ENCODE measurements around the gene SECISBP2. TPM values are rescaled to one million over a fixed set of nuclear protein-coding genes. Genes with fewer than 3 reads are reported as not detected.

SECISBP2 gene
- polyA plus RNA-seq, 2 of the 4 experiments (the other 2 are of a cell fraction), result 16.3 to 43.4 TPM

GRCh38 chr9:89366711-89367110 is 48.4 kb downstream of the SECISBP2 start (continued):
- TF ChIP-seq HMGXB4 (CRISPR knock-in tag; IDR thresholded peaks at IDR 0.05; ENCODE audit: borderline replicate concordance), result no peak

- CTCF ChIA-PET, result interaction anchor here (1.9 kb wide), 1 partner anchor 182 kb away, joined by 6 read pairs; no protein-coding TSS in a partner anchor
These were observed 49.0 kb downstream of the SECISBP2 start for GRCh38 chr9:89367281-89367680.

More at GRCh38 chr9:89367281-89367680, 49.0 kb downstream of the SECISBP2 start:
- peak; percentile 3 to 6; a peak in 2 of 6 replicates for ATAC-seq
- H3K9me3 ChIP-seq, result no peaks in the 10 kb centered on the region
- FAIRE-seq, result no peak
- H3K27ac ChIP-seq, result no peak overlapping the region
- no peak for DNase-seq (ENCODE audit: low read depth in 1 of 2, low spot score in 1 of 2)
- H3K4me2 ChIP-seq, result no peak overlapping the region
- TF ChIP-seq, protein P1, sequence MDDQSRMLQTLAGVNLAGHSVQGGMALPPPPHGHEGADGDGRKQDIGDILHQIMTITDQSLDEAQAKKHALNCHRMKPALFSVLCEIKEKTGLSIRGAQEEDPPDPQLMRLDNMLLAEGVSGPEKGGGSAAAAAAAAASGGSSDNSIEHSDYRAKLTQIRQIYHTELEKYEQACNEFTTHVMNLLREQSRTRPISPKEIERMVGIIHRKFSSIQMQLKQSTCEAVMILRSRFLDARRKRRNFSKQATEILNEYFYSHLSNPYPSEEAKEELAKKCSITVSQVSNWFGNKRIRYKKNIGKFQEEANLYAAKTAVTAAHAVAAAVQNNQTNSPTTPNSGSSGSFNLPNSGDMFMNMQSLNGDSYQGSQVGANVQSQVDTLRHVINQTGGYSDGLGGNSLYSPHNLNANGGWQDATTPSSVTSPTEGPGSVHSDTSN (IDR thresholded peaks at IDR 0.05), result no peak
- TF ChIP-seq CHD4 (IDR thresholded peaks at IDR 0.05; ENCODE audit: borderline replicate concordance) (no peak), HOXB13 (CRISPR knock-in tag; IDR thresholded peaks at IDR 0.05; ENCODE audit: low read depth) (no peak), RCOR1 (IDR thresholded peaks at IDR 0.05; ENCODE audit: low read depth, low read length) (no peak), POLR2A (IDR thresholded peaks at IDR 0.05; ENCODE audit: low read length) (no peak), GATA3 (IDR thresholded peaks at IDR 0.05; ENCODE audit: borderline replicate concordance) (no peak), RFX5 (IDR thresholded peaks at IDR 0.05) (no peak), NFE2L2 (conservative IDR thresholded peaks at IDR 0.05; ENCODE audit: low read length) (no peak), FOSB (CRISPR knock-in tag; IDR thresholded peaks at IDR 0.05) (no peak), CBX8 (IDR thresholded peaks at IDR 0.05) (no peak), TFCP2L1 (CRISPR knock-in tag; IDR thresholded peaks at IDR 0.05) (no peak), HMGXB4 (CRISPR knock-in tag; IDR thresholded peaks at IDR 0.05; ENCODE audit: borderline replicate concordance) (no peak), ZSCAN20 (CRISPR knock-in tag; IDR thresholded peaks at IDR 0.05) (no peak), CEBPB (IDR thresholded peaks at IDR 0.05) (no peak), HOXA7 (CRISPR knock-in tag; IDR thresholded peaks at IDR 0.05) (no peak), FOXS1 (CRISPR knock-in tag; IDR thresholded peaks at IDR 0.05) (no peak), RARB (CRISPR knock-in tag; IDR thresholded peaks at IDR 0.05) (no peak)
- TF ChIP-seq, protein P2, sequence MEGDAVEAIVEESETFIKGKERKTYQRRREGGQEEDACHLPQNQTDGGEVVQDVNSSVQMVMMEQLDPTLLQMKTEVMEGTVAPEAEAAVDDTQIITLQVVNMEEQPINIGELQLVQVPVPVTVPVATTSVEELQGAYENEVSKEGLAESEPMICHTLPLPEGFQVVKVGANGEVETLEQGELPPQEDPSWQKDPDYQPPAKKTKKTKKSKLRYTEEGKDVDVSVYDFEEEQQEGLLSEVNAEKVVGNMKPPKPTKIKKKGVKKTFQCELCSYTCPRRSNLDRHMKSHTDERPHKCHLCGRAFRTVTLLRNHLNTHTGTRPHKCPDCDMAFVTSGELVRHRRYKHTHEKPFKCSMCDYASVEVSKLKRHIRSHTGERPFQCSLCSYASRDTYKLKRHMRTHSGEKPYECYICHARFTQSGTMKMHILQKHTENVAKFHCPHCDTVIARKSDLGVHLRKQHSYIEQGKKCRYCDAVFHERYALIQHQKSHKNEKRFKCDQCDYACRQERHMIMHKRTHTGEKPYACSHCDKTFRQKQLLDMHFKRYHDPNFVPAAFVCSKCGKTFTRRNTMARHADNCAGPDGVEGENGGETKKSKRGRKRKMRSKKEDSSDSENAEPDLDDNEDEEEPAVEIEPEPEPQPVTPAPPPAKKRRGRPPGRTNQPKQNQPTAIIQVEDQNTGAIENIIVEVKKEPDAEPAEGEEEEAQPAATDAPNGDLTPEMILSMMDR (IDR thresholded peaks at IDR 0.05), result no peak
- TF ChIP-seq, protein P3, sequence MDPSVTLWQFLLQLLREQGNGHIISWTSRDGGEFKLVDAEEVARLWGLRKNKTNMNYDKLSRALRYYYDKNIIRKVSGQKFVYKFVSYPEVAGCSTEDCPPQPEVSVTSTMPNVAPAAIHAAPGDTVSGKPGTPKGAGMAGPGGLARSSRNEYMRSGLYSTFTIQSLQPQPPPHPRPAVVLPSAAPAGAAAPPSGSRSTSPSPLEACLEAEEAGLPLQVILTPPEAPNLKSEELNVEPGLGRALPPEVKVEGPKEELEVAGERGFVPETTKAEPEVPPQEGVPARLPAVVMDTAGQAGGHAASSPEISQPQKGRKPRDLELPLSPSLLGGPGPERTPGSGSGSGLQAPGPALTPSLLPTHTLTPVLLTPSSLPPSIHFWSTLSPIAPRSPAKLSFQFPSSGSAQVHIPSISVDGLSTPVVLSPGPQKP (IDR thresholded peaks at IDR 0.05; ENCODE audit: low read depth, low read length), result no peak
- WGBS (ENCODE audit: missing lambda C conversion rate), result 100% methylated on average over 3 of the region's 4 CpGs
- no peak overlapping the region for H3K4me3 ChIP-seq
- H3K4me1 ChIP-seq, result no peaks in the 10 kb centered on the region
- POLR2A ChIA-PET, result no interaction called here
